GM19239 (cell line): ENCODE data around the gene CD7.

Experiments used
- DNase-seq: peaks from one replicate; pipeline ENCODE4 v3.0.0; 2011; ENCODE audit warnings: low spot score; ENCODE audit not compliant: insufficient read length
- FAIRE-seq: peaks from 2 replicates; lab custom pipeline; 2011; peaks lifted over from hg19 to GRCh38; lab: Jason Lieb, UNC

Gene CD7

GRCh38 chr17:82301300-82301915, 16.0 kb downstream of the CD7 start:
- DNase-seq (no peak), FAIRE-seq (no peak)

DNA sequence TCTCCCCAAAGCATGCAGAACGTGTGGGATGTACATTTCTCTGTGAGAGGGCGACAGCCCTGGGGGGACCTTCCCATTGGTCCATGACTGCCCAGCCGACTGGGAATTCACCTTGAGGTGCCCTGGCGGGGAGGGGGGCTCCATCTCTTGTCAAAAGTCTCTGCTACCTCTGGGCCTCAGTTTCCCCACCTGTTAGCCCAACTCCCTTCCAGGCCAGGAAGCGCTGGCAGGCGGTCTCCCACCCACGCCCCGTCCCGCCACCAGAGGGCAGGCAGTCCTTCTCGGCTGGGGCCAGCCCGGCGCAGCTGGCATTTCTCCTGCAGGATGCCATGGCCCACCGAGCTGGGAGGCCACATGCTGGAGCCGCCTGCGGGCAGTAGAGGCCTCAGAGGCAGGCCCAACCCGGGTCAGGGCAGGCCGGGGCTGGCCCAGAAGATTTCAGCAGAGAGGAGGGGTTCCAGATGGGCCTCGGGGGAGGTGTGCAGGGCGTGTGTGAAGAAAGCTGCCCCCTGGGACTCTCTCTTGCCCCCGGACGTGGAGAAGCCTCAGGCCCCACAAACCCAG, 16.6 kb downstream of the CD7 start:
- DNase-seq: no peak

DNA sequence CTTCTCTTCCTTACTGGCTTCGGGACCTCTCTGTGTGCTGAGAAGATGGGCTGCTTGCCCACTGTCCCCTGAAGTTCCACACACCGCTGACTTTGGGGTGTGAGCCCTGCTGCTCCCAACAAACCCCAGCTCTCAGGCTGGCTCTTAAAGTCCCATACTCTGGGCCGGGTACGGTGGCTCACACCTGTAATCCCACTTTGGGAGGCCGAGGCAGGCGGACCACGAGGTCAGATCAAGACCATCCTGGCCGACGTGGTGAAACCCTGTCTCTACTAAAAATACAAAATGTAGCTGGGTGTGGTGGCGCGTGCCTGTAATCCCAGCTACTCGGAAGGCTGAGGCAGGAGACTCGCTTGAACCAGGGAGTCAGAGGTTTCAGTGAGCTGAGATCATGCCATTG, 17.2 kb downstream of the CD7 start:
- no peak for DNase-seq
- no peak for FAIRE-seq

More for the DNA sequence above, 16.6 kb downstream of the CD7 start:
- no peak for FAIRE-seq

DNA sequence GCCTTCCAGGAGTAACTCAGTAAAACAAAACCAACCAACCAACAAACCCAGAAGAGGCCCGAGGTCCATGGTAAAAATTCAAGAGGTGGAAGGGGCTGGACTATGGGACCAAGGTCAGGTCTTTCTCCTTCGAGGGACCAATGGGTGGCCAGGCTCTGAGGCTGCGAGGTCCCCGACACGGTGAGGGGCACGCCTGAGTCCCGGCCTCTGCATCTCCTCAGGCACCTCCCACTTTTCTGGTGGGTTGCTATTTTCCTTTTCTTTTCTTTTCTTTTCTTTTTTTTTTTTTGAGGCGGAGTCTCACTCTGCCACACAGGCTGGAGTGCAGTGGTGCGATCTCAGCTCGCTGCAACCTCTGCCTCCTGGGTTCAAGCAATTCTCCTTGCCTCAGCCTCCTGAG, 18.0 kb downstream of the CD7 start:
- no peak for FAIRE-seq
- no peak for DNase-seq

- FAIRE-seq (no peak), DNase-seq (no peak)
Measured at GRCh38 chr17:82298538-82299421, 18.6 kb downstream of the CD7 start.

DNA sequence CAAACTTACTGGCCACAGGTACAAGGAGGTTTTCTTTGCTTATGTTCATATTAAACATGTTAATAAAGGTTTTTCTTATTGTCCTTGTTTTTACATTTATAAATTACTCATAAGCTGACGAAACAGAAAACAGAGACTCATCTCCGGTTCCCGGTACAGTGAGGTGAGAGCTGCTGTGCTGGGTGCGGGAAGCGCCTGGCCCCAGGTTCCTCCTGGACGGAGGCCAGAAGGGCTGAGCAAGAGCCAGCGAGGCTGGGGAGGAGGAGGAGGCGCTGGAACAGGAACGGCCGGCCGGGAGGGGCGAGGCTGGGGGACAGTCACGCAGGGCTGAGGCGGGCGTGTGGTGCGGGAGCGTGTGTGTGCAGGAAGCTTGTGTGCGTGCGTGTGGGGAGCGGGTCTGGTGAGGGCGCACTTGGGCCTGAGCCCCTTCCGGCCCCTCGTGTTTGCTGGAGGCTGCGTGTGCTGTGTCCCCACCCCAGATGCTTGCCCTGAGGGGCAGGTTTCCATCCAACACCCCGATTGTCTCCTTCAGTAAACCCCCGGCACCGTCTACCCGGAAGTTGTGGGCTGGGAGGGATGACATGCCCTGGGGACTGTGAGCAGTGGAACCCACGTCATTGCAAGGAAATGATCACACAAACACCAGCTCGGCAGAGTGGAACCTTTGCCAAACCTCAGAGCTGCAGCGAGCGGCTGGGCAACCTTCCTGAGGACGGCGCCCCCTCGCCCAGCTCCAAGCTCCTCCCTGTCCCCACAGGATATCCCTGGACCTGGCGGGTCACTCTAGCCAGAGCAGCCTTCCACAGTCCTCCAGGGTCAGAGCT, 19.5 kb downstream of the CD7 start:
- FAIRE-seq (peak; percentile 89), DNase-seq (peak; percentile 90)

DNA sequence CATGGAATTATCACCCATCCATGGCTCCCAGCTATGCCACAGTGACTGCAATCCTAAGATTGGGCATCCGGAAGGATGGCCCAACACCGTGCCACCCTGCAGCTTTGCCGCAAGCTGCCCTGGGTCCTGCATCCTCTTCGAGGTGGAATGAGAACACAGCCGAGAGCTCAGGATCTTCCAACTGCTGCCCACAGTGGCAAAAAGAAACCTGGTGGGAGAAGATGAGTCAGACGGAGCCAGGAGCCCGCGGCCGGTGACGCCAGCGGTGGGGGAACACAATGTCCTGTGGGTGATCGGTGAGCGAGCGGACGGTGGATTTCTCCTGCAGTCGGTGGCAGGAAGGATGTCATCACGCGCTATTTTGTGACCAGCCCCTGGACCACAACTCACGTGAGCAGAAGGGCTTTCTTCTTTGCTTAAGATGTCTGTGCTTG, 20.1 kb downstream of the CD7 start:
- DNase-seq (no peak), FAIRE-seq (peak; percentile 72)

GRCh38 chr17:82296511-82297279, 20.7 kb downstream of the CD7 start:
- no peak for FAIRE-seq
- DNase-seq: no peak

- FAIRE-seq: no peak
- DNase-seq: no peak
Measured at GRCh38 chr17:82295472-82295814, 22.0 kb downstream of the CD7 start.

- DNase-seq: no peak
- no peak for FAIRE-seq
Measured at GRCh38 chr17:82294064-82294773, 23.2 kb downstream of the CD7 start.

DNA sequence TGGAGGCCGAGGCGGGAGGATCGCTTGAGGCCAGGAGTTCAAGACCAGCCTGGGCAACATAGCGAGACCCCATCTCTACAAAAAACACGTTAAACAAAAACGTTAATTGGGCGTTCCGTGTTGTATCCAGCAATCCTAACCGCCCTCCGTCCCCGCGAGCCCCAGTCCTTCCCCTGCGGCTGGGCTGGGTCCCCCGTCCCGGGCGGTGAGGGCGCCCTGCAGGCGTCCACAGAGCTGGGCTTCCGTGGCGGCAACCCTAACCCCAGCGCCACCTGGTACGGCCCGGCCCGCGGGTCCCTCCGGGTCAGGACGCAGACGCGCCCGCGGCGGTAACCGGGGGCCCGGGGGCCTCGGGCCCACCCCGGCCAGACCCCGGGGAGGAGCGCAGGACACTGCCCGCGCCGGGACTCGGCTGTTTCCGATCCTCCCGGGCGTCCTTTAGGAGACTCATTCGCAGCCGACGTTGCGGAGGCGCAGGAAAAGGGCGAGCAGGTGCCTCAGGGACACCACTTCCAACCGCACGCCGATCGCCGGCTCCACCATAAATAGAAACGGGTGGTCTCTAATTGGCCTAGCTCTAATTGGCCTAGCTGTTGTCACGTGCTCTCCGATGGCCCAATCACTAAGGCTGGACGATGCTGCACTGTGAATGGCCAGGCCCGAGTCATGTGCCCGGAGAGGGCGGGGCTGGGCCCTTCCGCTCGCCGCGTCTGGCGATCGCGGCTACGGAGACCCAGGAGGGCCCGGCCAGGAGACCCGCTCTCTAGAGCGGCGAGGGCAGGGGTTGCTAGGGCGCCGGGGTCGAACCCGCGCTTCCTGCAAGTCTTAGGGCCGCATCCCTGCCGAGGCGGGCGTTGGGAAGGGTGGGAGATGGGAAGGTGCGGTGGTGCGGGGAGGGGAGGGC, 24.9 kb downstream of the CD7 start:
- peak; percentile 99 for DNase-seq
- peak; percentile 96 for FAIRE-seq

- FAIRE-seq: no peak
- no peak for DNase-seq
Measured at GRCh38 chr17:82291582-82292250, 25.7 kb downstream of the CD7 start.

- FAIRE-seq (no peak), DNase-seq (no peak)
Measured at GRCh38 chr17:82287868-82288801, 29.3 kb downstream of the CD7 start.

GRCh38 chr17:82287013-82287867, 30.2 kb downstream of the CD7 start:
- DNase-seq (no peak), FAIRE-seq (no peak)

DNA sequence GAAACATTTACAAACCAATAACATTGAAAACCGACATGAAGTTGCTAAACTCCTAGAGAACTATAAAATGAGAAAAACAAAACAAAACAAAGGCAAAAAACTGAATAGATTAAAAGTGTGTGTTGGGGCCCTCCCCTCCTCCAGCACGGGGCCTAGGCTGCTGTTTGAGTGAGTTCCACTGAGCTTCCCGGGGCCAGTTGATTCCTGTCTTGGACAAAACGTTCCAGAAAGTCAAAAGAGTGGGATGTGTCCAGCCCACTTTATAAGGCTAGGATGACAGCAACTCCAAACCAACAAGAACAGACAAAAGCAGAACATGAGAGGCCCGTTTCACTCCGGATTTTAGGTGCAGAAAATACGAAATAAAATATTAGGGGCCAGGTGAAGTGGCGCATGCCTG, 32.3 kb downstream of the CD7 start:
- FAIRE-seq (no peak), DNase-seq (no peak)
